NOMO-1 treated with dmso at 0.1 percent for 144 hours (cell line): ENCODE measurements around the gene NEK6.

Experiments
- DNase-seq: peaks from one replicate; lab custom pipeline; 2025; ENCODE audit not compliant: unreplicated experiment; lab: John Stamatoyannopoulos, UW

The NEK6 gene

DNA sequence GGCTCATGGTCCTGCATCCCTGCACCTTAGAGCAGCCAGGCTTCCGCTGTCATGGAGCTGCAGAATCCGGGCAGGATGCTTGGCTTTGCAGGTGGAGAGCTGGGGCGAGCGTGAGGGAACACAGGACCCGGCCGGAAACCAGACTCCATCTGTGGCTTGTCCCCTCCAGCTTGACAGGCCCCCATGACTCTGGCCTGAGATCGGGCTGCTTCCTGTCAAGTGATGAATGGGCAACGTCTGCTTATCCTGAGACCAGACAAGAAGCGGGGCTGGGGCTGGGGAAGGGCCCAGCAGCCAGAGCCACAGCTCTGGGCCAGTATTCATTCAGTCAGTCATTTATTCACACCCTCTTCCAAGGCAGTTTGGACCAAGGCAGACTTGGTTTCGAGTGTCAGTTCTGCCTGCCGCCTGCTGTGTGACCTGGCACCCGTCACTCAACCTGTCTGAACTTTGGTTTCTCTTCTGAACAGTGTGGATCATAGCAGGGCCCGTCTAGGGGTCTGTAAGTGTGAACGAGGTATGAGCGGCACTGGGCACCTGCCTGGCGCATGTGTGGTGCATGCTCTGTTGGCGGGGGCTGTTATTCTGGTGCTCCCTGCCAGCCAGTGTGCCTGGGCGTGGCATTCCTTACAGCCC, 37.5 kb downstream of the NEK6 start:
- no peak for DNase-seq

DNA sequence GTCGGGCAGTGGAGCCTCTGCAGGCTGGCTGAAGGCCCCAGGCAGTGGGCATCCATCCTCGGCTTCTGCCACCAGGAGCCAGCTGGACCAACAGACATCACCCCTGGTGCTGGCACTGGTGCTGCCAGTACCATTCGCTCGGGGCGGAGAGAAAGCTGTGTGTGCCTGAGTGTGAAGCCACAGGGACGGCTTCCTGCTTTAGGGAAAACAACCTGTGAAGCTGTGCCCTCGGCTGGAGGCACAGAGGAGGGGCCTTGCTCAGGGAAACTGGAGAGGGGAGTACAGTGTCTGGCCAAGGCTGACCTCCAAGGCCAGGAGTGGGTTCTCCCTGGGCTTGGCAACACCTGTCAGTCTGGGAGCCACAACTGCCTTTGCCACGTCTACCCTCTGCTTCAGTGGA, 38.3 kb downstream of the NEK6 start:
- DNase-seq, result no peak

DNA sequence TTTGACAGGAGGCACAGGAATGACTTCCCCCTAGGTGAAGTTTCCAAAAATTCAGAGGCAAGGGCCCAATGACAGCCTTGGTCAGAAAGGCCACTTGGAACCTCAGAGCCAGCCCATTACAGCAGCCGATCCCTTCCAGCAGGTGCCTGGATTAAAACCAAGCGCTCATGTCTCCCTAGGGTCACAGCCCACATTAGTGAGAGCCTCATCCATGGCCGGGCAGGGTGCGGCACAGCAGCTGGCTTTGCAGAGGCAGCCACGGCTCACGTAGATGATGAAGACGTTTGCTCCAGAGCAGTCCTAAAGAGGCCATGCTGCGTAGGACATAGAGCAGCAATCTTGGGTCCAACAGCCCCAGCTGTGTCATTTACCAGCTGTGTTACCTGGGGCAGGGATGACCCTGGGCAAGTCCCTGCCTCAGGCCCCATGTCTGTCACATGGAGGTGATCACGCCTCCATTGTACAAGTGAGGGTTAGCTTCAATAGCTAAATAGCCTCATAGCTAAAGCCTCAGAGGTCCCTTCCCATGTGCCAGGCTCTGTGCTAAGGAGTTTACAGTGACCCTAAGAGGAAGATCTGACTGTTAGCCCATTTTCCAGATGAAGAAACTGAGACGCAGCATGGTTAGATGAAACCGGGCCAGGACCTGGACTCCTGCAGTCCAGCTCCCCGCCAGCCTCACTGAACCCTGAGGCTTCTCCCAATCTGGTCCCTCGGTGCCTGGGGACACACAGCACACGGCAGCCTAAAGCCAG, 39.2 kb downstream of the NEK6 start:
- no peak for DNase-seq

DNA sequence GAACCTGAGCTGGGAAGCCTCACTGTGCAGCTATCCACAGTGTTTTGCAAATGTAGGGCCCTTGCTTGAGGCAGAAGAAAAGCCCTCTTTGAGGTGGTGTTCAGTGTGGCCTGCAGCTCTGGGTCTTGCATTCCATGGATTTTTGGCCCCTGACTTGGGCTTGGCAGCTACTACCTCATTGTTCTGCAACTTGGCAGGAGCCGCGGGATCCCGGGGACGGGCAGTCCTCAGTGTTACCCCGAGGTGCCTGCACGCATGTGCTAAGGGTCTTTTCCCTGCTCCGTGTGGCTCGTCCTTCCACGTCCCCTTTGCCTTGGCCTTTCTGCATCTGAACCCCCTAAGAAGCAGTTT, 39.8 kb downstream of the NEK6 start:
- no peak for DNase-seq

DNA sequence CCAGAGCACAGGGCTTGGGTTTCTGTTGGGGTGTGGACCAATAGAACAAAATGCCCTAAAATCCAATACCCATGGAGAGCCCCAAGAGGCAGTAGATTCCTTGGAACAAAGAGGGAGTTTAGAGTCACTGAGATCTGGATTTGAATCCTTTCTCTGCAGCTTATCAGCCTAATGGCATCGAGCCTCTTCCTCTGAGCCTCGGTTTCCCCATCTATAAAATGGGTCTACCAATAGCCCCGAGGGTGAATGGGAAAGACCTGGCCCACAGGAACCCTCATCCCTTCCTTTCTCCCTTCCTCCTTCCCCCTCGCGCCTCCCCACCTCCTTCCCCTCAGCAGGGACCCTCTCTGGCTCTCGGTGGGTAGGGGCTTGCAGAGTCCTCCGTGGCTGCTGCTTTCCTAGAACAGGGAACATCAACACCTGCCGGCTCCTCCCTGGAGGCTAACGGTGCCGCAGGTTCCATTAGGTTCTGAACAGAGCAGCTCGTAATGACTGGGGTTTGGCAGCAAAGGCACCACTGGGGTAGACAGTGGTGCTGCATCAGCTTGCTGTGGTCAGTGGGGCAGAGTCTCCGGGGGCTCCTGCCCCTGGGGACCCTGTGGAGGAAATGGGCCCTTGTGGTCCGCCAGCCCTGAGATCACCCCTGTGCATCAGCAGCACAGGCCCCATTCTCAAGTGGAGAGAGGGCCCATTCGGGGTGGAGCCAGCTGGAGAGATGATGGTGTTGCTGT, 40.3 kb downstream of the NEK6 start:
- DNase-seq, result no peak

DNA sequence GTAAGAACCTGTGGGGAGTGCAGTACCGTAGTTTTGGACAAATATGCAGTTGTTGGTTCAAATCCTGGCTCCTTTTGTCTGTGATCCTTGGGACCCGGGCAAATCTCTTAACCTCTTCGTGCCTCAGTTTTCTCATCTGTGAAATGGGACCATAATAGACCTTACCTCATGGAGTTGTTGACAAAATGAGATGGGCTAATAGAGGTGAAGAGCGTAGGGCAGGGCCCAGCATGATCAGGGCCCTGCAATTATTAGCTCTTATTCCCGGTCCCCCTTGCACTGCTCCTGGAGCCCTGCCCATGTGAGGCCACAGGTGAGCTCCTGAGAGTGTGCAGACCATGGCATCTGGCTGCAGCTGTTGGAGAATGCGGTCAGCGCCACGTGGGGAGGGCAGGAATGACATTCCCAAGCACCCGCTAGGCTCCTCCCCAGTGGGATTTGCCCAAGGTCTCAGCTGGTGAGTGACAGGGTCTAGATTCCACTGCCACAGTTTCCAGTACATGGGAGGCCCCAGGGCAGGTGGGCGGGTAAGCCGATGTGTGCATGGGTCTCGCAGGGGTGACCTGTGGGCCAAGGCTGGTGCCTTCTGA, 41.0 kb downstream of the NEK6 start:
- no peak for DNase-seq

DNA sequence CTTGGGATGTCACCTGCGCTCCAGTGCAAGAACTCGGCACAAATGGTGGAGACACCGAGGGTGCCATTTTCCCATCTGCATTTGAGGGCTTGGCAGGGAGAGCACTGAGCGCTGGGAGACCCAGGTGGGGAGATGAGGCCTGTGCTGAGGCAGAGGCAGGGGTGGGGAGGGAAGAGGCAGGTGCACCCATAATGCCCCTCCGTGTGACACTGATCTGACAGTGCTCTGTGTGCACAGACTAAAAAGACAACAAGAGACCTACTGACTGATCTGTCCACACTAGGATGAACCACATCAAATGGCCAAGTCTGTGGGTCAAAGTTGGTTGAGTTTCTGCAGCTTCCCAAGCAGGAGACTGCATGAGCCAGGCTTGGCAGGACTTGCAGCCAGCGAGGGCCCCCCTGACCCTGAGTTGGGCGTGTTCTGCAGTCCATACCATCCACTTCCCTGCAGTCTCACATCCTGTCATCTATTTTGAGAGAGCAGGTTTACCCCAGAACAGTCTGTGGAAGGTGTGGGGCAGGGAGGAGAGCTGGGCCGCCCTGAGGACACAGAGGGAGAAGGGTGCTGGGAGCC, 41.9 kb downstream of the NEK6 start:
- DNase-seq, result no peak

DNA sequence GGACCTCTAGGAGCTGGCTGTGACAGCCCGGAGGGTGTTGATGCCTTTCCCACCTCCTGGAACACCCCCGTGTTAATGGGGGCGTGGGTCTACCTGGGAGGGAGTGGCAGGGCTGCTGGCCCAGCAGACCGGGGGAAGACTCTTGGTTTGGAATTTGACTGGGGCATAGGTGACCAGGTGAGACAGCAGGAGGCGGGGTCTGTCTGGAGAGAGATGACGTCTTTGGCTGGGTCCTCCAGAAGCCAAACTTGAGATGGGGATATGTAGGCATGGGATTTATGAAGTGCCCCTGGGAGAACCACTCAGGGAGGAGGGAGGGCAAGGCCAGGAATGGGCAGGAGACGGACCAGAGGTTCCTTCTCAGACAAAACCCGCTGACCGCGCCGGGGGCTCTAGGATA, 42.6 kb downstream of the NEK6 start:
- DNase-seq, result no peak

DNA sequence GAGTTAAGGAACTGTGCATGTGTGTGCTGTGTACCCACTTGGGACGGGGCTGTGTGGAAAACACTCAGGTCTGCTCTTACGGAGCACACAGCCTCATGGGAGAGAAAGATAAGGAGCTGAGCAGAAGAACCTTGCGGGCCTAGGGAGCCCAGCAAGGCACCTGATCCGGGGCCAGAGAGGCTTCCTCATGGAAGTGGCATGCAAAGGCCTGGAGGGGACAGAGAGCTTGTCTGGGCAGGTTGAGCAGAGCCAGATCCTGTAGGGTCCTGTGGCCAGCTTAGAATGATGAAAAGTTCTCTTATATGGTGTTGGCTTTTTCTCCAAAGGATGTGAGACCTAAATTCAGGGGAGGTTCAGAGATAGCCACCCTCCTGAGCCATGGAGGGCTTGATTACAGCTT, 45.2 kb downstream of the NEK6 start:
- no peak for DNase-seq

DNA sequence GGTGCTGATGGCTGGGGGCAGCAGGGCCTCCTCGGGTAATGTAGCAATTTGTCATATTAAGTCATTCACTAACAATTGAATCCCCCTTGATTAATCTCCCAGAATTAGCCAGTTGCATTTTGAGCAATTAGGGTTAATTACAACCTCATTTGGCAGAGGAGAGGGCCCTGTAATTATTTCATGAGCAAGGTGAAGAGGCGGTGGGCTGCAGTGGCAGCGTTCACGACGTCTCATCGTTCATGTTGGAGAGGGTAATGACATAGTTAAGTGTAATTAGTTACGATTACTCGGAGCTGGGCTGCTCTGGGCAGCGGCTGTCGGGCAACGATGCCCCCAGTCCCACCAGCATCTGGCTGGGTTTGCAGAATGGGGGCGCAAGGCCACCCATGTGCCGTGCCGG, 46.0 kb downstream of the NEK6 start:
- no peak for DNase-seq

DNA sequence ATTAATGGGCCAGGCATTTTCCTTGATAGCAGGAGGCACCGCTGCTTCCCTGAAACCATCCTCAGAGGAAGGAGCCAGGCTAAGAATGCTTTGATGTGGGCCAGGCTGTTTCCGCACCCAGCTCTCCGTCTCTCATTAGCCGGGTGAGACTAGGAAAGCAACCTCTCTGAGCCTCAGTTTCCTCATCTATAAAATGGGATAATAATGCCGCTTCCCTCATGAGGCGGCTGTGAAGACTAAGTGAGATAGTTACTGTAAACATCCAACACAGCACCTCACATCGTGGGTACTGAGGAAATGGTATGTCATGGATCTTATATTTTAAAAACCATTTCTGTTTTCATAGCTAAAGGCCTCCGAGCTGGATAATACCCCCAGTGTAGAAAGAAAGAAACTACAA, 46.5 kb downstream of the NEK6 start:
- no peak for DNase-seq

DNA sequence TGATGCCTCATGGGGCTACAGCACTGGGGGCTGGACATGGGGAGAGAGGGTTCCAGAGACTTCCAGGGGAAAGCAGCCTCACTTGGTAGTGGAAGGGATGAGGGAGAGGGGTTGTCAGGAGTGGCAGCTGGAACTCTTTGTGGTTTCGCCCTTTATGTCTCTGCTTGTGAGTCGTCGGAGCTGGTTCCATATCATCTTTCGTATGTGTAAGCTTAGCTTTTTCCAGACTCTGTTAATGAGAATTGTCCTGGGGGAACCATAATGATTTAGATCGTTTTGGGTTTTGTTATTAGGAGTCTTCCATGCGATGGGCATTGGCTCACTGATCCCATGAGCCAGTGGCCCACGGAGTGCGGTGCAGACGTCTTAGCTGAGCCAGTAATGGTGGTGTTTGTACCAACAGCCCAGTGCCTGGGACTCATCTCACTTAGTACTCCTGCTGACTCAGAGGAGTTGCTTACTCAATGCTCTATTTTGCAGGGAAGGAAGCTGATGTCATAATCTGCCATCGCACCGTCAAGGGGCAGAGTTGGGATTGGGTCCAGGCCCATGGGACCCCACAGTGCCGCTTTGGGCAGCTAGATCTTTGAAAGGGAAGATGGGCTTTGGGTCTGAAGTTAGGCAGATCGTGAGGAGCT, 48.5 kb downstream of the NEK6 start:
- no peak for DNase-seq

DNA sequence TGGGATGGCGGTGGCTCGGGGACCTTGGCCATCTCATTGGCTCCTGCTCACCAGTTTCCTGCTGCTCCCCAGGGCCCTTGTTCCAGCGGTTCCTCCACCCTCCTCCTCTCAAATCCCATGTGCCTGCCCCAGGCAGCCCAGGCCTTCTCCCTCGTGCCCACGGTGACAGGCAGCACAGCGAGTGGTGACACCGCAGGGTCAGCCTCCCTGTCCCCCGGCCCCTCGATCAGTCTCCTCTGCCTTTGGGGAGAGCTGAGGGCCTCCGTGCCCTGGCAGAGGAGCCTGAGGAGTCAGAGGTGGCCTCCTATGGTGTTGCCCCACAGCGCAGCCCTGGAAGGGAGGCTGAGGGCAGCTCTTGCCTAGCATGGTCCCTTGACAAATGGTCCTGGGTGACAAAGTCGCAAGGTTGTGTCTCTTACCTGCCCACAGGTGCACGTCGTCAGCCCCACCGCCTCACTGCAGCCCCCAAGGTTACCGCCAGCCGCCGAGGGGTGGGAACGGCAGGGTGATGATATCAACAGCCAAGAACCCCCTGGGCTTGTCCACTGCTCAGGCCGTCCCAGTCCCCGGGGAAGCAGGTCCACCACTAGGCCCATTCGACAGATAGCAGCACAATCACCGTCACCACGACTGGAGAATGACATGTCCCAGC, 49.8 kb downstream of the NEK6 start:
- DNase-seq, result no peak

DNA sequence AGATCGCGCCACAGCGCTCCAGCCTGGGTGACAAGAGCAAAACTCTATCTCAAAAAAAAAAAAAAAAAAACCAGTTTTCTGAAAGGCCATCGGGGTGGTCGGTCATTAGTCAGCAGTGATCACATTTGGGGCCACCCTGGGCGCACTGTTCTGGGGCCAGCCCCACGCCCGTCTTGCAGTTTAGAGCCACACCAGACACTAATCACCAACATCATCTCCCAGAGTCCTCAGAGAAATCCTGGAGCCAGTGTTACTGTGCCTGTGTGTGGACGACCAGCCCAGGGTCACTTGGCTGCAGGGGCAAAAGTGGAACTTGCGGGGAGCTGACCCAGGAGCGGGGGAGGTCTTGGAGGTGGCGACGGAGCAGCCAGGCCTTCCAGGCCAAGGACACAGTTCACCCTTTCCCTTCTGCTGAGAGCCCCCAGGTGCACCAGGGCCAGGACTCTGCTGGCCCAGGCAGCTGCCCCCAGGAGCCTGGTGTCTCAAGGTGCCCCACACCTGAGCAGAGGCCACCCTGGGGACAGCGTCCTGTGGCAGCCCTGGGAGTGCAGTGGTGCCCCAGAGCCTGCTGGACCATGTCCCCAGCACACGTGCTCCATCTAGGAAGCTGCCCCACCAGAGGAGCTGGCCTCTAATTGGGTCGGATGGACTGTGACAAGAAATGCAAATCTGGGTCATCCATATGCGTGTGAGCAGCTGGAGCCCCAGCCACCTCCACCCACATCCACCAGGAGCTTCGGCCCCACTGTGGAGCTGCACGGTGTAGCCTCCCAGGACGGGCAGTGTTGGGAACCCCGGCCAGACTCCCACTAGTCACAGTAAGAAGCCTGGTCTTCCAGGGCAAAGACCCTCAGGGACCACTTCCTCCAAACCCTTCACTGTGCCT, 51.1 kb downstream of the NEK6 start:
- DNase-seq, result no peak

DNA sequence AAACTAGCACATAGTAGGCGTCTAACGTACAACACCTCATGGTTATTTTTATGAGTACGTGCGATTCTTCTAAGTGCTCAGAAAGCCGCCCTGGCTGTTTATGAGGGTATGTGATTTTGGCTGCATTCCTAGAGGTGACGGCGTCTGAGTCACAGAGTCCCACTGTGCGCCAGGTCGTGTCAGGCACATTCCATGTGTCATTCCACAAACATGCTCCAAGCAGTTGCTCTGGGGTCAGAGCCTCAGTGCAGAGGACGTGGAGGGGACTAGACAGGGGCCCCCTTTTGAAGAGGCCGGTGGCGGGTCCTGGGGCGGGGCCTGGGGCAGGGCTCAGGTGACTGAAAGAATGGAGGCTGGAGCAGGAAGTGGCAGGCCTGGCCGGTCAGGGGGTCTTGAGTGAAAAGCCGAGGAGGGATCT, 51.9 kb downstream of the NEK6 start:
- DNase-seq, result no peak

DNA sequence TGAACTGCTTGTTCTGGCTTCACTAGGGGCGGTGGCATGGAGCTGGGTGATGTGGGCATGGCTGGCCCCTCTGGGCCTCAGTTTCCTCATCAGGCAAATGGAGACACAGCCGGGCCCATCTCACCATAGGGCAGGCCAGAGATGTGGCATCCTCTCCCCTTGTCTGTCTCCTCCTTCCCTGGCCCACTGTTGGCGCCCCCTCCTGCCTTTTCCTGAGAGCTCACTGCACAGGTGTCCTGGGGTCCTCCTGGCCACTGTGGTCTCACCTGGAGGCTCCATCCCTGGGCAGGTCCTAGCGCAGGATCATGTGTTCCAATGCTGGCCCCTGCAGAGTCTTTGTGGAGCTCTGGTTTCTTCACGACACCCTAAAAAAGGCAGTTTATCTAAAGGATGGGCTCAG, 53.5 kb downstream of the NEK6 start:
- no peak for DNase-seq

DNA sequence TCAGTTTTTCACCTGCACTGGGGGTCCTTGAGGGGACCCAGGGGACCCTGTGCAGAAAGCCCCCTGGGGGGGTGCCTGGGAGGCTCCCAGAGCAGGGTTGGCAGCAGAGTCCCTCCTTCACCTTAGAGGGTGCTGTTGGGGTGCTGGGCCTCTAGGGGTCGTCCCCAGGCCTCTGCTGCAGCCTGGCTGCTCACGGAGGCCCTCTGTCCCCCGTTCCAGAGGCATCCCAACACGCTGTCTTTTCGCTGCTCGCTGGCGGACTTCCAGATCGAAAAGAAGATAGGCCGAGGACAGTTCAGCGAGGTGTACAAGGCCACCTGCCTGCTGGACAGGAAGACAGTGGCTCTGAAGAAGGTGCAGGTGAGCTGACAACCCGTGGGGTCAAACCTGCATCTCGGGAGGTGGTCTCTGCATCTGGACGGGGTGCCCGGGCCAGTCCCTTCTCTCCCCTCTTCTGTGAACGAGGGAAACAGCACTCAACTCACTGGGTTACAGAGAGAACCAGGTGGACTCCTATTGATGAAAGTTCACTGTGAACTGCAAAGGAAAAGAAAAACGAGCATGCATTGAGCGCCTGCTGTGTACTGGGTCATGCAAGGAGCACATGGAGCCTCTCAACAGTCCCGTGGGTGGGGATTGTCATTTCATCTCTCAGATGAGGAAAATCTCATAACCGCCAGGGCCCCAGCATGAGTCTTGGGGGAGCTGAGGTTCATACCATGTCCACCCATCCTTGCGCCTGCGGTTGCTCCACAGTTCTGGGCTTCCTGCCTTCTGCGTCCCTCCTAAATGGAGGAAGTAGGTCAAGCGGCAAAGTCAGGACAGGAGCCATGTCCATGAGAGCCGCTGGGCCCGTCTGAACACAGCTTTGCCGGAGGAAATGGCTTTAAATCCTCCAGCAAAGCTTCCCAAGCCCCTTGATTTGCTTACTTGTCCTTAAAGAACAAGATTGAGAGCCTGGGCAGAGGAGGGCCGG, 54.8 kb downstream of the NEK6 start:
- DNase-seq, result no peak

DNA sequence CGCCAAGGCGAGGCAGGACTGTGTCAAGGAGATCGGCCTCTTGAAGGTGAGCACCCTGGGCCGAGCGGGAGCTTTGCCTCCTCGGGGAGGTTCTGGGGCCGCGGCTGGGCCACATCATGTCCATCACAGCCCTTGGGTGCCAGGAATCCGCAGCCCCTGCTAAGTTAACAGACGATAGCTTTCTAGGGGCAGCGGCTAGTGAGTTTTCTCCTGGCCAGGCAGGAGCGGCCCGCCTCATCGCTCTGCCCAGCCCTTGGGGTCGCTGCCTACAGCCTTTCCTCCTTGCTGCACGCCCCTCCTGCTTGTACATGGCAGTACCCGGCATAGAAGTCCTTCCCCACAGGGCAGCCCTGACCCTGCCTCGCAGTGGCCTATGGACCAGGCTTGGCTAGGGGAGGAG, 56.2 kb downstream of the NEK6 start:
- no peak for DNase-seq

DNA sequence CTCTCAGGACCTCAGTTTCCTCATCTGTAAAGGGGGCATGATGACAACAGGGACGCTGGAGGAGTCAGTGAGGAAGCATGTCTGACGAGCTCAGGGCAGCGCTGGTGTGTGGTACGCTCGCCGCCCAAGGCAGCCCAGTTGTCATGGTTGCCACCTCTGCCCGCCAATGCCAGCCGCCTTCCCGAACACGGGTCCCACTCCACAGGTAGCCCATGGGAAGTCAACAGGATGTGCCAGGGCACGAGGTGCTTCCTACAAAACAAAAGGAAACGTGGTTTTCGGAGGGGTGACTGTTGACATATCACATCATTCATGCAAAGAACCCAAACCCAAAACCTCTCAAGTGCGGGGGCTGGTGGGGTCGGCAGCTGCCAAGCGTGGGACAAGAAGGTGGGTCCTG, 58.1 kb downstream of the NEK6 start:
- DNase-seq, result no peak
